ENCODE measurements around the gene CLCA1.

CLCA1 gene

DNA sequence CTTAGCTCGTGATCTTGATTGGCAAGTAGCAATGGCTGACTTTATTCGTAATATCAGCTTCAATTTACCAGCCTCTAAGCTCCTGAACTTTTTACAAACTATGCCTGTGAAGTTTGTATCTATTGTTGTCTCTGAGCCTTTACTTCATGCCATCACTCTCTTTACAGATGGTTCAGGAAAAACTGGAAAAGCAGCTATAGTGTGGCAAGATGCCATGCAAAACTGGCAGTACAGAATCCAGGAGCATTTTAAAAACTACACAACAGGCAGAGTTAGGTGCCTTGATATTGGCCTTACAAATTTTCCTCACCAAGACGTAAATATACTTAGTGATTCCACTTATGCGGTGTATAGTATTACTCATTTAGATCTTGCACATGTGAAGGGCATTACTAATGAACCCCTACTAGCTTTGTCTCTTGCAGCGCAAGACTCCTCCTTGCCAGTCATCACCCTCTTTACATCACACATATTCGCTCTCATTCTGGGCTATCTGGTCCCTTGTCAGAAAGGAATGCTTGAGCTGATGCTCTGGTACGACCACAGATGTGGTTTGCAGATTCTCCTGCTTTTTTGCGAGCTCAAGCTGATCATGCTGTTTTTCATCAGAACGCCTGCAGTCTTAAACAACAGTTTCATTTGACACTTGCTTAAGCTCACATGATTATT is 36.3 kb downstream of the CLCA1 start:
- DNase-seq: no peak

DNA sequence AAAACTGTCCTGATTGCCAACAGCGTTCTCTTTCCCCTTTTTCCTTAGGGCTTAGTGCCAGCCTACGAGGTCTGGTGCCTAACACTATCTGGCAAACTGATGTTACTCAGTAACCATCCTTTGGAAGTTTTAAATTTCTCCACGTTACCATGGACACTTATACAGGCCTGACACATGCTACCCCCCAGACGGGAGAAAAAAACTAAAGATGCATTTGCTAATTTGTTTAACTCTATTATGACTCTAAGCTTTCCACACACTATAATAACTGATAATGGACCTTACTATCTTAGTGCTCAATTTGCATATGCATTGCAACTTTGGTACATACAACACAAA is 36.8 kb downstream of the CLCA1 start:
- DNase-seq: no peak

DNA sequence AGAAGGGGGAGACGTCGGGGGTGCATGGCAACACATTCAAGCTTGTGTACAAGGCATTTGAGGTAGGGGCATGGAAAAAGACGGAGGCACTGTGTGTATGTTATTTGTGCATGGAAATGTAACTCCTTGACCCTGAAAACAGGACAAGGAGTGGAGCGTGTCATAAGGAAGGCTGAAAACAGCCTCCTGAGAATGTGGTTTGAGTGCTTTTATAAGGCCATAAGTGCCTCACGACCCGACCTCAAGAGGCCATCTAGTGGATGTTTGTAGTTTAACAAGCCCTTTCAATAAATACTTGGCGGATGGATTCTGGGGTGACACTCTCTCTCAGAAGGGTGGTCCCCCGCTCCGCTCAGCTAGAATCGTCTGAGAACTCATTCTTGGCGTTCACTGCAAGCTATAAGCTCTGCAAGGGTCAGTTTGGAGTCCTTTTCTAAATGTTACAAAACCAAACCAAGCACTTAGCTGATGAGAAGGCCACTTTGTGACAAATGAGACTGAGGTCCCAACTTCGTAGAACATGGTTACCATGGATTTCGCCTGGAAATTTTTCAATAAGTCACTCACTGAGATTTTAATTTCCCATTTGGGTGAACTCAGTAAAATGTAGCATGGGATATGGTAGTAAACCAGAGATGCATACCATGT is 39.3 kb downstream of the CLCA1 start:
- no peak for DNase-seq

DNA sequence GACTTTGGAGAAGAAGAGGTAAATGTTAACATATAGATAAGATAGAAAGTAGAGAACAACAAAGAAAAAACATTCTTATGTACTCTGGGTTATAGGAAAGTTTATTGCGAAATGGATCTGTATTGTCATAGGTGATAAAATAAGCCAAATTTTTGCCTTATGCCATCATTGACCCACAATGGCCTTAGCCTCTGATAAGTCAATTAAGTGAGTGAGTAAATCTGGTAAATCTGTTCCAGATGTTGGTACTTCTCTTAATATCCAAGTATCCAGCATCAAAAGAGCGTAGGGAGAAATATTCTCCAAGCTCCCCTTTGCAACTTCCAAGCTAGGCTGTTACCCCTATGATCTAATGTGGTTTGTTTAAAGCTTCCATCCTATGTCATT is 39.8 kb downstream of the CLCA1 start:
- no peak for DNase-seq

DNA sequence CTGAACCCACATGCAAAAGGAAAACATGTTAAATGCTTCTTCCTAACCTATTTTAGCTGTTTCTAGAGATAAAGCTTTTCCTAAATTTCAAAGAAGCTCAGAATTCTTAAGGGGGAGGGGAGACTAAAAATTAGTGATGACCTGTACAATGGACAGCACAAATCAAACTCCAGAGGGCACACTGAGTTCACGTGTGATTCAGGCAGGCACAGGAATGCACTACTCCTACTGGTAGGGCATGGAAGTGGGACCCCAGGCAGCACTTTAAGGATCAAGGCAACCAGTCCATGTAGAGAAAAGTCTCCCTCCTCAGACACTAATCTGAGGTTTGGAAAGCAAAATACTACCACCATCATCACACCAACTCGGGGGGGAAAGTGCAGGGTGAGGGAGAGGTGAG is 46.9 kb downstream of the CLCA1 start:
- DNase-seq: no peak

DNA sequence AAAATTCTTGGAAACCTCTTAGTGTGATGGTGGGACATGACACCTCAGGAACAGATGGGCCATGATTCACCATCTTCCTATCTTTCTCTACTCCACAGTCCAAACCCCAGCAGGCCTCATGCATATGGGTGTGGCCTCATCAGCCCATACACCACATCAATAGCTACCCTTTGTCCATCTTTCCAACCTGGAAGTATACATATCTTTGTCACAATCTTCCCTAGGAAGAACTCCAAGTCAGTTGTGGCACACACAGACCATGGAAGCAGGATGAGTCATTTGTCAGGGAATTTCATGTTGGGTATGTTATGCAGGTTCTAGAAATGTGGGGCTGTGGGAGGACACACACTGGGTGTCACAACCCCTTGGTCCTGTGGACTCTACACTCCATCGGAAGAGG is 47.6 kb downstream of the CLCA1 start:
- no peak for DNase-seq

DNA sequence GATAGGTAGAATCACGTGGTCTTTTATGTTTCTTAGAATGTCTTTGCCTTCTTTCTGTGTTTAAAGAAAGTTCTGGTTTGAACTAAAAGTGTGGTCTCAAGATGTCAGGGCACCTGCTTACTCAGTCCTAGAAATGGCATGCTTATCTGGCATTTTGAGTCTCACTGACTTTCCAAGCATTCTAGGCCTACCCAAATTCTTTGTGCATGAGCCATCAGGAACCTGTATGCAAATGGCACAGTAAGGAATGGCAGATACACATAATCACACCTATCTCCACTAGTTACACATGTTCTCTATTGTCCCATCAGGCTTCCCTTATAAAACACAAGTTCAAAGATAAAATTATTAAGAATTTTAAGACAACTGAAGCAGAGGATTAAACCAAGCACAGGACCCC is 48.6 kb downstream of the CLCA1 start:
- DNase-seq: no peak

DNA sequence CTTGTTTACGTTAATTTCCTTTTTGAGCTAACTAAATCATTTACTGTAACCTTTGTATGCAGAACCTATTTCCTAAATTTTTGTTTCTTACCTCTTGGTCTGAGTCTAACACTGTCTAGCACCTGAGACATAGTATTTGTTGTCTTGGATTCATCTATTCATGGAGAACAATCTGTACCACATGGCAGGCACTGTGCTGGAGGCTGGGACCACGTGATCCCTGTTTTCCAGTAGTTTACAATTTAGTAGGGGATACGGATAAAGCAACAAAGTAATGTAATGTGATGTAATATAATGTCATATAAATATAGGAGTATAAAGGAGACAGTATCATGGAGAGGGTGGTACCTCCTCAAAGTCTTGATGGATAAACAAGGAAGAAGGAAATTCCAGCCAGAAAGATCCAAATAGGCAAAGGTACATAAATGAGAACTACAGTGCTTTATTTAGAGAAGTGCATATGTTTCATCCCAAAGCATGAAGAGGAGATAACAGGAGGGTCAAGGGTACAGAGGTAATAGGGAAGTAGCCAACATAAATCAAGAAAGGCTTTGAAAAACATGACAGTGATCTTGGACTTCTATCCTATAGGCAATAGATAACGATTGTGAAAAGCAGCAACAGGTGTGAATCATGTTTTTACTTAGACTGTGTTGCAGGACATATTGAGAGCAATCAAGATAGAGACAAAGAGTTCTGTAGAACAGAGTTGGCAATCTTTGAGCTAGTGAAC is 52.2 kb downstream of the CLCA1 start:
- no peak for DNase-seq

DNA sequence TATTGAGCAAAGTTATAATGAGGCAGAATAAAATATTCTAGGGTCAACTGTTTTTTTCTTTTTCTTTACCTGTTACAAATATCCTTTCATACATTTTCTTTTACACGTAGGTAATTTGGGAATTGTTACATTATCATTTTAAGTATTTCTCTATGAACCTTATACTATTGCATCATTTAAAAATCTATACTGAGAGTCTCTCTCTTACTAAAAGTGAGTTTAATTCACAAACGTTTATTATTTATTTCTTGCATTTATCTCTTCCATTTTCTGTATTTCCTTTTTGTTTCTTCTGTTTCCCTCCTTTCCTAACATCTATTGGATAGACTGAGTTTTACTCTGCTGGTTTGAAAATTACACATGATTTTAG is 52.8 kb downstream of the CLCA1 start:
- no peak for DNase-seq

DNA sequence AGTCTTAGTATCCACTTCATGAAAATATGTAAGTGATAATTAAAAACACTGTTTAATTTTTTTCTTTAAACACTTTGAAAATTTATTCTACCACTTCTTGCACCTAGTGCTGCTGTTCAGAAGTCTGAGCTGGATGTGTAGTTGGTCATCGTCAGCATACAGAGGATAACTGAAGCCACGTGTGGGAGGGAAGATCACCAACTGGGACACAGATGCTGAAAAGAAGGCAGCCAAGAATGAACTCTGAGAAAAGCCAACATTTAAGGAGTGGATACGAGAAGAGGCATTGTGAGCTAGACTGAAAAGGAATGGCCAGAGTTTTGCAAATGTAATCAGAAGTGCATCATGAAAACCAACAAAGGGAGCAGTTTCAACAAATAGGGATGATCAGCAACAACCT is 53.5 kb downstream of the CLCA1 start:
- no peak for DNase-seq

DNA sequence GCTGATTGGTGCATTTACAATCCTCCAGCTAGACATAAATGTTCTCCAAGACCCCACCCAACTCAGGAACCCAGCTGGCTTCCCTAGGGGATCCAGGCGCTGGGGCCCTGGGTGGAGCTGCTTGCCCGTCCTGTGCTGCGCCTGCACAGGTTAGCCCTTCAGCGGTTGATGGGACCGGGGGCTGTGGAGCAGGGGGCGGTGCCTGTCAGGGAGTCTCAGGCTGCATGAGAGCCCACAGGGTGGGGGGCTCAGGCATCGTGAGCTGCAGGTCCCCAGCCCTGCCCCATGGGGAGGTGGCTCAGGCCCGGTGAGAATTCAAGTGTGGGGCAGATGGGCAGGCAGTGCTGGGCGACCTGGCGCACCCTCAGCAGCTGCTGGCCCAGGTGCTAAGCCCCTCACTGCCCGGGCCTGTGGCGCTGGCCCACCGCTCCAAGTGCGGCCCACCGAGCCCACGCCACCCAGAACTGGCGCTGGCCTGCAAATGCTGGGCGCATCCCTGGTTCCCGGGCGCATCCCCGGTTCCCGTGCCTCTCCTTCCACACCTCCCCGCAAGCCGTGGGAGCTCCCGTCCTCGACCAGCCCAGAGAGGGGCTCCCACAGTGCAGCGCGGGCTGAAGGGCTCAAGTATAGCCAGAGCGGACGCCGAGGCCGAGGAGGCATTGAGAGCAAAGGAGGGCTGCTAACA is 55.1 kb downstream of the CLCA1 start:
- no peak for DNase-seq

DNA sequence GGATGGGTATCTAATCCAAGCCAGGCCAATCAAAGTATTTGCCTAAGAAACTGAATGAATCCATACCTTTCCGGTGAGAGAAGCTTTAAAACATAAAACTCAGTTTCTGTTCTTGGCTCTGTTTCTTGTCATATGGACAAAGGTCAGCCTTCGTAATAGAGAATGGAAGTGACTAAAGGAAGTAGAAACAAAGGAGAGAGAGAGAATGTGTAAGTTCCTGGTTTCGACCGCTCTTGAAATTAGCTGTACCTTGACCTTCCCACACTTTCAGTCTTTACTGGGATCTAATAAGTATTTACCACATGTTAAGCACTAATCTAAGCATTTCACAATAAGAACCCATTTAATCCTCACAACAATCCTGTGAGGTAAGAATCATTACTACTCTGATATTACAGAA is 58.6 kb downstream of the CLCA1 start:
- no peak for DNase-seq

DNA sequence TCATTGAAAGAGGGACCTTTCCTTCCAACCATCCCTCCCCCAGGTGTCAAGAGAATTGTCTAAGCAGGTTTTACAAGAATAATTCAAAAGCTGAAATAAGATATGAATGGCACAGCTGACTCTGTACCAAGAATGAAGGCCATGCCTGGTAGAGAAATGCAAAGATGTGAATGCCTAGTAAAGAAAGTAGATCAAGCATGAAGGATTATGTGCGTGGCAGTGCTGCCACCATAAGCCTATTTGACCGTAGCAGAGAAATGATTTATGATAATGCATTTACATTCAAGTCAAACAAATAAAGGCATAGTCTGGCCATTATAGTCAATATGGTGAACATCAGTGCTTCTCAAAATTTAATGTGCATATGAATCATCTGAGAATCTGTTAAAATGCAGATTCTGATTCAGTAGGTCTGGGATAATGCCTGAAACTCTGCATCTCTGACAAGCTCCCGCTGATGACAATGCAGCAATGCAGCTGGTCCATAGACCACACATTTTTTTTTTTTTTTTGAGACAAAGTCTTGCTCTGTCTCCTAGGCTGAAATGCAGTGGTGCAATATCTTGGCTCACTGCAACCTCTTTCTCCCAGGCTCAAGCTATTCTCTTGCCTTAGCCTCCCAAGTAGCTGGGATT is 61.6 kb downstream of the CLCA1 start:
- DNase-seq: no peak

DNA sequence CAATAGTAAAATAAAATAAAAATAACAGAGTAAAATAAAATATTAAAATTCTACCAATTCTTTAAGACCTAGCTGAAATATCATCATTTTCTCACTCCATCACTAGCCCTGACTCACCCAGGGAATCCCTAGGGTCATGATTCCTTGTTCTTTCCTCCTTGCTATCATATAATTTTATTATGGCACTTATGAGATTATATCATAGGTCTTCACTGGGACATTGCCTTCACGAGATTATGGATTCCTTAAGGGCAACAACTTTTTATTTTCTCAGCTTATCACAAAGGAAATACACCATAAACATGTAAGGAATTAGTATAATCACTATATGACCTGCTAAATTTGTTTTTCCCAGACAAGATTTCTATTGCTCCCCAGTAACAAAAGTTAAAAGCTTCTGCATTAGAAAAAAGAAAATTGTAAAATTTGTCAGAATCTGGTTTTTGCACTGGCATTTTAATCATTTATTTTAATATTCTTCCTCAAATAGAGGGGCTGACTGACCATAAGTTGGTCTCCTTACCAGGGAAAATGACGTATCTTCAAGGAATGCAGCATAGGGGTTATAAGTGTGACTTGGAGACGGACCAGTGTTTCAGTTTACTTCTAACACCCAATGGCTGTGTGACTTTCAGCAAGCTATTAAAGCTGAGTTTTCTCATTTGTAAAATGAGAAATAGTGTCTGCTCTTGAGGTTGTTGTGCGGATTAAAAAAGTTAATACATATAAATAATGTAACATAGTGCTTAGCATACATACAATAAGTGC is 69.4 kb downstream of the CLCA1 start:
- DNase-seq: no peak

DNA sequence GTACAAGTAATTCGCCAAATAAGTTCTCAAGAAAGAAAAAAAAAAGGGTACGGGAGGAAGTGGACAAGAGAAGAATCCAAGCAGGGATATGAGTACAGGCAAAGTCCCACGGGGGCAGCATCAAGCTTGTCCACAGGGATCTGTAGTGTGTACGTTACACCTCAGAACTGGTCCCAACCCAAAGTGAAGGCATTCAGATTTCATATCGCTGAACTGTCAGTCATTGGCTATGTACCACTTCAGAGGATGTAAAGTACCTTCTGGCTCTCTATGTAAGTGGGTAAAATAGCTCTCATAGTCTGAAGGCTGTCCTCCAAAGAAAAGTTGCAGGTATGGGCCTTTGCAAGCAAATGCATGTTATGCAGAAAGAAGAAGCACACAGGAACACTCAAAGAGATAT is 70.0 kb downstream of the CLCA1 start:
- no peak for DNase-seq

DNA sequence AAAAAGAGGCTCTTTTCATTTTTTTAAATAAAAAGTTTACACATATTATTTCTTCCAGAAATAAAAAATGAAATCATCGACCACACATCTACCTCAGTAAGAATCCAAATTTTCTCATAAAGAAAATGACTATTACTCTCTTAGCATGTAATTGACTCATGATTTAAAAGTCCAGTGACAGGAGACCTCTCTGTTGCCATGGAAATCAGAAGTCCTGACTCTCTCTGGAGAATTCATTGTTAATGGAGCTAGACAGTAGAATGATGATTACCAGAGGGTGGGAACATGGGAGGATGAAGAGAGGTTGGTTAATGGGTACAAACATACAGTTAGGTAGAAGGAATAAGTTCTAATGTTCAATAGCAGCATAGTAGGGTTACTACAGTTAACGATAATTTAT is 73.1 kb downstream of the CLCA1 start:
- DNase-seq: no peak

DNA sequence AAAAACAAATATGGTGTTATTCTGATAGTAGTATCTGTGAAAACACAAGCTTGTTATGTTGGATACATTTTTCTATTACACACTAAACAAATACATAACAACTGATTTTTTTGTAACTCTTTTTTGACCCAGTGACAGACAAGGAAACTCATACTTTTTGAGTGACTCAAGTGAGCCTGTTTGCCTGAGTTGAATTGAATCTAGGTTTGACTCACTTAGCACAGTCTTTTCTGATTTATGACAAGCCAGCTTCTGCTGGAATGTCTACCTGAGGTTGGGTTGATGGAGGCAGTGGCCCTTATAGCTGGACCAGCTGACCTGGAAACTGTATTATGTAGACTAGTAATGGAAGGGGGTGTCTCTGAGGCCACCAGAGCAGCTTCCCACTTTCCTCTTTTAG is 73.9 kb downstream of the CLCA1 start:
- no peak for DNase-seq

DNA sequence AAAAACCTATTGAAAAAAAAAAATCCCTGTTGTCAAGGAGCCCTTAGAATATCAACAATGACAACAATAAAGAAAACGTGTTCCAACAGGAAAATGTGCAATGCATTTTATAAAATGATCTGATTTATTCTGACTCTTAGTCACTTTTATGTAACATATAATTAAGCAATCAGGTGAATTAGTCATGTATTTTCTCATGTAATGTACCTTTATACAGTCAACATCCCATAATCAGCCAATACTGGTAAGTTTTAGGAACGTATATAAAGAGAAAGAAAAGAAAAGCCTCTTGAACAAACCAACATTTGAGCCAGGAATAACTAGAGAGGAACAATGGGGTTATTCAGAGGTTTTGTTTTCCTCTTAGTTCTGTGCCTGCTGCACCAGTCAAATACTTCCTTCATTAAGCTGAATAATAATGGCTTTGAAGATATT is 78.1 kb downstream of the CLCA1 start, which contains the start of gene CLCA4:
TSS of gene CLCA4 (plus strand) at position 292 of the 435 bp plus-strand sequence. CDS start at position 334, 42 bp downstream.
- no peak for DNase-seq

DNA sequence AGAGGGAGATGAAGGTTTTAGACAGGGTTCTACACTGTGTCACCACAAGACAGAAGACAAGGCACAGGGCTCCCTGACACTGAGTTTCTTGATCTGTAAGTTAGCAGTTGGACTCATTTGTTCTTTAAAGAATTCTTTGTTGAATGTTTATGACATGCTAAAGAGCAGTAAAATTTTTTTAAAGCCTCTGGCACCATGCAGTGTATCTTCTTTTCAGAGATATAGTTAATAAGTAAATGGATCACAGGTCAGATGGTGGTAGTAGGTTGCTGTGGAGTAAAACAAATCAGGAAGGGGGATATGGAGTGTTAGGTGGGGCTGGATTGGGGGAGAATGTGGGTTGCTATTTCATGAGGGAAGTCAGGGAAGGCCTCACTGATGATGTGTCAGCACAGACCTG is 80.1 kb downstream of the CLCA1 start:
- no peak for DNase-seq

Data from activated CD4-positive, alpha-beta T cell treated with anti-CD3 and anti-CD28 coated beads for 1 hour (primary cell).